H1 (cell line): Measurements from ENCODE around the gene KCNJ10. TPM values are rescaled to one million over a fixed set of nuclear protein-coding genes. Genes with fewer than 3 reads are reported as not detected.

Experiments
- CTCF ChIA-PET: fragments of 300-600 bp; sonication (Branson Sonifier 250); formaldehyde crosslinking; loops from one replicate; lab custom pipeline; 2021; ENCODE audit not compliant: partially characterized antibody; lab: Charles Lee
- POLR2A ChIA-PET: fragments of 300-600 bp; sonication (Branson Sonifier 250); formaldehyde crosslinking; loops from one replicate; lab custom pipeline; 2021; ENCODE audit warnings: inconsistent platforms; ENCODE audit not compliant: partially characterized antibody; lab: Charles Lee
- DNase-seq, 2 experiments: peaks; one replicate each; pipeline versions ENCODE4 v3.0.0 to v3.0.0-alpha.2; 2010 to 2022; ENCODE audit warnings: low spot score in 2 of 2, low read depth in 1 of 2, mixed read lengths in 1 of 2
- FAIRE-seq: peaks from 2 replicates; lab custom pipeline; 2011; peaks lifted over from hg19 to GRCh38; lab: Jason Lieb, UNC
- H2AFZ ChIP-seq: 2 replicates; pipeline ENCODE4 v1.8.1; 2012; ENCODE audit warnings: low read length, inconsistent platforms
- H2AK5ac ChIP-seq: 2 replicates; pipeline ENCODE4 v1.6.1; 2013; ENCODE audit warnings: low read depth, low read length
- H2BK120ac ChIP-seq: replicated peaks from 2 replicates; pipeline ENCODE3; 2013; ENCODE audit warnings: low read depth, low read length, inconsistent platforms
- H2BK12ac ChIP-seq: 2 replicates; pipeline ENCODE4 v1.6.1; 2013; ENCODE audit warnings: low read depth, low read length
- H2BK15ac ChIP-seq: 2 replicates; pipeline ENCODE4 v1.6.1; 2013; ENCODE audit warnings: low read length
- H2BK20ac ChIP-seq: 2 replicates; pipeline ENCODE4 v1.6.1; 2013; ENCODE audit warnings: low read length
- H2BK5ac ChIP-seq: 2 replicates; pipeline ENCODE4 v1.6.1; 2013; ENCODE audit warnings: low read depth, low read length
- H3K14ac ChIP-seq: 2 replicates; pipeline ENCODE4 v1.6.1; 2013; ENCODE audit warnings: inconsistent platforms; ENCODE audit not compliant: insufficient read length
- H3K18ac ChIP-seq: 2 replicates; pipeline ENCODE4 v1.6.1; 2013; ENCODE audit warnings: low read length; ENCODE audit errors: extremely low read depth
- H3K23ac ChIP-seq: 2 replicates; pipeline ENCODE4 v1.6.1; 2013; ENCODE audit warnings: inconsistent platforms; ENCODE audit not compliant: insufficient read length
- H3K23me2 ChIP-seq: 2 replicates; pipeline ENCODE4 v1.6.1; 2013; ENCODE audit warnings: low read depth, low read length
- H3K27ac ChIP-seq: 2 replicates; pipeline ENCODE4 v1.6.1; 2011; ENCODE audit warnings: low read depth, low read length, inconsistent platforms
- H3K27me3 ChIP-seq, 4 experiments: replicated peaks in 1 of 4; 1 replicate in 1 of 4; 2 replicates in 3 of 4; pipeline versions ENCODE4 v1.6.1 to v1.8.1; 2011 to 2013; ENCODE audit warnings: low read length in 3 of 4, mild to moderate bottlenecking in 3 of 4, inconsistent platforms in 2 of 4, mixed read lengths in 2 of 4, moderate library complexity in 1 of 4; ENCODE audit not compliant: control insufficient read depth in 3 of 4, insufficient read depth in 3 of 4; ENCODE audit errors: extremely low read depth in 1 of 4
- H3K36me3 ChIP-seq, 4 experiments: 2 replicates each; pipeline versions ENCODE4 v1.6.1 to v1.8.1; 2011 to 2013; ENCODE audit warnings: mild to moderate bottlenecking in 4 of 4, low read length in 3 of 4, moderate library complexity in 2 of 4, control low read depth in 1 of 4, inconsistent platforms in 1 of 4; ENCODE audit not compliant: insufficient read depth in 4 of 4, control insufficient read depth in 2 of 4
- H3K4ac ChIP-seq: replicated peaks from 2 replicates; pipeline ENCODE3; 2013; ENCODE audit warnings: low read length, low read depth, mixed read lengths, inconsistent platforms; ENCODE audit not compliant: insufficient read length
- H3K4me1 ChIP-seq, 4 experiments: replicated peaks in 1 of 4; 1 replicate in 1 of 4; 2 replicates in 3 of 4; pipeline versions ENCODE4 v1.6.1 to v1.8.1; 2011 to 2013; ENCODE audit warnings: low read length in 3 of 4, inconsistent platforms in 2 of 4, mixed read lengths in 1 of 4; ENCODE audit not compliant: insufficient read depth in 4 of 4, control insufficient read depth in 3 of 4
- H3K4me2 ChIP-seq, 2 experiments: 2 replicates each; pipeline versions ENCODE4 v1.6.1 to v1.8.1; 2011 to 2013; ENCODE audit warnings: low read depth in 2 of 2, low read length in 2 of 2, control low read depth in 1 of 2, inconsistent platforms in 1 of 2, mild to moderate bottlenecking in 1 of 2; ENCODE audit not compliant: insufficient read depth in 1 of 2
- H3K4me3 ChIP-seq, 4 experiments: fragments of 200-600, 300-600 bp in 1 of 4; sonication (generic), shearing (Covaris generic), sonication (Bioruptor Twin) in 1 of 4; 2 replicates each; pipeline versions ENCODE4 v1.5.1 to v1.8.1; 2011 to 2016; ENCODE audit warnings: low read length in 4 of 4, low read depth in 3 of 4, control low read depth in 2 of 4, inconsistent platforms in 2 of 4, mild to moderate bottlenecking in 2 of 4, mixed read lengths in 1 of 4, moderate library complexity in 1 of 4; ENCODE audit not compliant: insufficient read depth in 2 of 4; ENCODE audit errors: extremely low read depth in 1 of 4
- H3K56ac ChIP-seq: replicated peaks from 2 replicates; pipeline ENCODE3; 2013; ENCODE audit warnings: low read depth, mild to moderate bottlenecking, mixed read lengths, low read length, inconsistent platforms; ENCODE audit not compliant: insufficient read length
- H3K79me1 ChIP-seq: 2 replicates; pipeline ENCODE4 v1.6.1; 2013; ENCODE audit warnings: low read depth, low read length, control low read depth
- H3K79me2 ChIP-seq, 2 experiments: 2 replicates each; pipeline versions ENCODE4 v1.6.1 to v1.8.1; 2012 to 2013; ENCODE audit warnings: low read length in 2 of 2, mild to moderate bottlenecking in 2 of 2, inconsistent platforms in 1 of 2; ENCODE audit not compliant: insufficient read depth in 2 of 2, control insufficient read depth in 1 of 2
- H3K9ac ChIP-seq, 4 experiments: replicated peaks in 1 of 4; 1 replicate in 1 of 4; 2 replicates in 3 of 4; pipeline versions ENCODE4 v1.6.1 to v1.8.1; 2011 to 2013; ENCODE audit warnings: low read depth in 3 of 4, low read length in 3 of 4, control low read depth in 2 of 4, mild to moderate bottlenecking in 2 of 4, moderate library complexity in 2 of 4, inconsistent platforms in 1 of 4; ENCODE audit errors: extremely low read depth in 1 of 4
- H3K9me3 ChIP-seq, 2 experiments: 2 replicates each; pipeline versions ENCODE4 v1.6.1 to v1.8.1; 2012 to 2013; ENCODE audit warnings: mild to moderate bottlenecking in 2 of 2, moderate library complexity in 2 of 2, control low read depth in 1 of 2, inconsistent platforms in 1 of 2, low read depth in 1 of 2, low read length in 1 of 2, mixed read lengths in 1 of 2; ENCODE audit not compliant: insufficient read depth in 2 of 2
- H4K20me1 ChIP-seq, 2 experiments: replicated peaks in 1 of 2; 2 replicates each; pipeline versions ENCODE3 to v1.8.1; 2011 to 2013; ENCODE audit warnings: inconsistent platforms in 2 of 2, low read length in 2 of 2, mild to moderate bottlenecking in 1 of 2; ENCODE audit not compliant: insufficient read depth in 2 of 2, control insufficient read depth in 1 of 2
- H4K5ac ChIP-seq: 2 replicates; pipeline ENCODE4 v1.6.1; 2013; ENCODE audit warnings: low read length, low read depth, mixed read lengths, inconsistent platforms; ENCODE audit not compliant: insufficient read length
- H4K8ac ChIP-seq: 2 replicates; pipeline ENCODE4 v1.8.0; 2013; ENCODE audit warnings: mild to moderate bottlenecking, moderate library complexity, low read length, inconsistent platforms; ENCODE audit not compliant: insufficient read depth; ENCODE audit errors: extremely low read depth
- H4K91ac ChIP-seq: replicated peaks from 2 replicates; pipeline ENCODE3; 2013; ENCODE audit warnings: low read length, mixed read lengths, inconsistent platforms; ENCODE audit not compliant: insufficient read length
- CHD2 ChIP-seq: IDR thresholded peaks from 2 replicates; pipeline ENCODE4 v1.6.1; 2012; ENCODE audit warnings: low read length, improper control_type of control experiment
- CTCF ChIP-seq, 3 experiments: IDR thresholded peaks; 1 replicate in 2 of 3; 2 replicates in 1 of 3; pipeline versions ENCODE4 v1.5.1 to v1.6.1; 2011; ENCODE audit warnings: low read length in 3 of 3, mild to moderate bottlenecking in 3 of 3, inconsistent platforms in 2 of 3, low read depth in 1 of 3, moderate library complexity in 1 of 3; ENCODE audit not compliant: insufficient read depth in 1 of 3; ENCODE audit errors: control extremely low read depth in 1 of 3
- EZH2 ChIP-seq: fragments of 200-600 bp; sonication (generic); IDR thresholded peaks from 2 replicates; pipeline ENCODE4 v1.7.1; 2012; ENCODE audit warnings: low read depth, mild to moderate bottlenecking, moderate library complexity, low read length, inconsistent platforms; ENCODE audit not compliant: severe bottlenecking
- HDAC2 ChIP-seq, 2 experiments: fragments of 300-600 bp in 1 of 2; sonication (generic) in 1 of 2; IDR thresholded peaks; 2 replicates each; pipeline ENCODE4 v1.6.1; 2011 to 2012; ENCODE audit warnings: low read depth in 2 of 2, low read length in 2 of 2, mild to moderate bottlenecking in 2 of 2, moderate library complexity in 2 of 2, borderline replicate concordance in 1 of 2, inconsistent platforms in 1 of 2
- KDM1A ChIP-seq: fragments of 200-600, 300-600 bp; sonication (generic); IDR thresholded peaks from 2 replicates; pipeline ENCODE4 v1.7.1; 2016; ENCODE audit warnings: mild to moderate bottlenecking, low read length, borderline replicate concordance
- KDM5A ChIP-seq: fragments of 200-600 bp; IDR thresholded peaks from 2 replicates; pipeline ENCODE4 v1.7.1; 2012; ENCODE audit warnings: mild to moderate bottlenecking, low read length, inconsistent platforms, mixed read lengths
- RNF2 ChIP-seq: fragments of 200-900, 300-1000 bp; sonication (generic); IDR thresholded peaks from 2 replicates; pipeline ENCODE4 v1.7.1; 2016; ENCODE audit warnings: borderline replicate concordance, low read depth, mild to moderate bottlenecking, antibody characterized with exemption, low read length; ENCODE audit not compliant: poor library complexity, severe bottlenecking; ENCODE audit errors: missing control alignments
- SAP30 ChIP-seq: fragments of 300-600 bp; sonication (generic); IDR thresholded peaks from 2 replicates; pipeline ENCODE4 v1.7.1; 2012; ENCODE audit warnings: low read length, moderate library complexity, mild to moderate bottlenecking, inconsistent platforms; ENCODE audit not compliant: insufficient read depth, insufficient replicate concordance
- SP1 ChIP-seq: IDR thresholded peaks from 2 replicates; pipeline ENCODE4 v1.6.1; 2011; ENCODE audit warnings: low read depth, low read length
- WGBS, 2 experiments: shearing (Covaris generic) in 1 of 2; methylation state at CpG; one replicate each; pipeline versions ENCODE4 v1.1.6 to v1.1.7; 2013 to 2015; ENCODE audit warnings: low lambda C conversion rate in 2 of 2, mixed read lengths in 2 of 2, inconsistent platforms in 1 of 2, low coverage in 1 of 2, missing lambda C conversion rate in 1 of 2; ENCODE audit not compliant: insufficient replicate concordance in 2 of 2, insufficient coverage in 1 of 2, insufficient read length in 1 of 2; ENCODE audit errors: extremely low coverage in 1 of 2, missing lambda C conversion rate in 1 of 2; 5-methylcytosine and 5-hydroxymethylcytosine counted together
- polyA plus RNA-seq, 7 experiments: library from polyadenylated mRNA; depleted of rRNA in 3 of 7; stranded (reverse) in 5 of 7; unstranded in 2 of 7; fragments of >200 nt in 5 of 7; fragments of 200-250 nt in 2 of 7; gene quantifications; 1 replicate in 5 of 7; 2 replicates in 1 of 7; 4 replicates in 1 of 7; pipeline versions ENCODE4 v1.2.1 to v1.2.3, GENCODE V29; 2011 to 2013; ENCODE audit warnings: missing spikeins in 2 of 7, mixed read lengths in 2 of 7
- total RNA-seq: library from RNA; stranded (reverse); fragmentation: NEBNext Ultra II Directional; extraction: Animal tissue kit (Norgen Biotek cat#: 25700); gene quantifications from 2 replicates; pipeline ENCODE4 v1.2.1, GENCODE V29; 2021
- TF ChIP-seq, protein P1 (sequence below): IDR thresholded peaks from 2 replicates; pipeline ENCODE4 v1.6.1; 2012; ENCODE audit warnings: inconsistent platforms

Gene KCNJ10
- total and polyA plus RNA-seq, 2 of the 8 experiments (the other 6 are each of a cell fraction or from before 2014, with no cell fraction given): 1.7 to 2.4 TPM

GRCh38 chr1:159951551-159951950 is 118.4 kb downstream of the KCNJ10 start:
- H4K91ac ChIP-seq: no peak overlapping the region
- no peaks in the 10 kb centered on the region; a peak in 1 of 7 replicates for H3K27me3 ChIP-seq
- 77% methylated on average over 1 of the region's 1 CpG; no CpG with 5 or more reads in 1 of the 2 experiments for WGBS, 2 experiments
- H4K5ac ChIP-seq: no peak overlapping the region
- no peak overlapping the region for H3K4me2 ChIP-seq
- no peak overlapping the region for H2BK5ac ChIP-seq
- H3K27ac ChIP-seq: no peak overlapping the region
- no peaks in the 10 kb centered on the region for H3K79me2 ChIP-seq
- H3K23ac ChIP-seq: no peak overlapping the region
- H3K9me3 ChIP-seq: no peaks in the 10 kb centered on the region
- H2AFZ ChIP-seq: no peak overlapping the region
- H4K8ac ChIP-seq: no peak overlapping the region
- CTCF ChIA-PET: interaction anchor here (1.8 to 35.5 kb wide), 3 partner anchors 15 to 152 kb away, joined by 4 to 696 read pairs (median 128); no protein-coding TSS in a partner anchor
- H3K14ac ChIP-seq: no peak overlapping the region
- H2BK20ac ChIP-seq: no peak overlapping the region
- FAIRE-seq (no peak), DNase-seq (no peak)
- H3K23me2 ChIP-seq: no peaks in the 10 kb centered on the region
- no peak overlapping the region for H3K56ac ChIP-seq
- H2BK120ac ChIP-seq: no peak overlapping the region
- H3K36me3 ChIP-seq: no peaks in the 10 kb centered on the region
- H3K18ac ChIP-seq: no peak overlapping the region
- POLR2A ChIA-PET: no interaction called here
- no peak overlapping the region for H3K4me3 ChIP-seq
- no peak overlapping the region for H3K9ac ChIP-seq
- H3K79me1 ChIP-seq: no peaks in the 10 kb centered on the region
- no peak overlapping the region for H2BK15ac ChIP-seq
- no peaks in the 10 kb centered on the region for H4K20me1 ChIP-seq
- H3K4me1 ChIP-seq: peaks cover 1 to 4% (median 3%) of the 10 kb centered on the region in 4 experiments; a peak in 5 of 7 replicates
- H3K4ac ChIP-seq: no peak overlapping the region
- no peak overlapping the region for H2AK5ac ChIP-seq
- H2BK12ac ChIP-seq: no peak overlapping the region
- no peak for TF ChIP-seq CHD2
- TF ChIP-seq RNF2: no peak
- no peak for TF ChIP-seq KDM5A
- TF ChIP-seq, protein P1, sequence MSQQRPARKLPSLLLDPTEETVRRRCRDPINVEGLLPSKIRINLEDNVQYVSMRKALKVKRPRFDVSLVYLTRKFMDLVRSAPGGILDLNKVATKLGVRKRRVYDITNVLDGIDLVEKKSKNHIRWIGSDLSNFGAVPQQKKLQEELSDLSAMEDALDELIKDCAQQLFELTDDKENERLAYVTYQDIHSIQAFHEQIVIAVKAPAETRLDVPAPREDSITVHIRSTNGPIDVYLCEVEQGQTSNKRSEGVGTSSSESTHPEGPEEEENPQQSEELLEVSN: no peak
- no peak for TF ChIP-seq HDAC2 (IDR thresholded peaks at IDR 0.05; ENCODE audit: borderline replicate concordance in 1 of 2, low read depth in 2 of 2, low read length in 2 of 2)
- TF ChIP-seq EZH2: no peak
- TF ChIP-seq SAP30: no peak
- no peak for TF ChIP-seq SP1
- TF ChIP-seq CTCF (IDR thresholded peaks at IDR 0.05; ENCODE audit: control extremely low read depth in 1 of 3, insufficient read depth in 1 of 3, low read depth in 1 of 3, low read length in 3 of 3): no peak
- TF ChIP-seq KDM1A: no peak
